ENCODE data around the gene RAD51B.

RAD51B gene

GRCh38 chr14:68632054-68632895 lies 812.7 kb downstream of the RAD51B start:
- no peak for DNase-seq

GRCh38 chr14:68633131-68633991 lies 813.8 kb downstream of the RAD51B start:
- no peak for DNase-seq

- DNase-seq, result no peak
These were observed 814.8 kb downstream of the RAD51B start for GRCh38 chr14:68634332-68634731.

GRCh38 chr14:68634874-68635595 lies 815.5 kb downstream of the RAD51B start:
- no peak for DNase-seq

- no peak for DNase-seq
These were observed 817.0 kb downstream of the RAD51B start for GRCh38 chr14:68636597-68636996.

- DNase-seq, result no peak
These were observed 817.8 kb downstream of the RAD51B start for GRCh38 chr14:68637106-68638021.

GRCh38 chr14:68638141-68638999 lies 818.8 kb downstream of the RAD51B start:
- DNase-seq, result no peak

GRCh38 chr14:68639000-68639757 lies 819.6 kb downstream of the RAD51B start:
- no peak for DNase-seq

- DNase-seq, result no peak
These were observed 820.4 kb downstream of the RAD51B start for GRCh38 chr14:68639758-68640574.

- DNase-seq, result no peak
These were observed 824.1 kb downstream of the RAD51B start for GRCh38 chr14:68643673-68644072.

GRCh38 chr14:68644101-68644500 lies 824.5 kb downstream of the RAD51B start:
- no peak for DNase-seq

- no peak for DNase-seq
These were observed 825.8 kb downstream of the RAD51B start for GRCh38 chr14:68645371-68645770.

GRCh38 chr14:68649476-68650189 lies 830.1 kb downstream of the RAD51B start:
- no peak for DNase-seq

GRCh38 chr14:68650404-68650994 lies 830.9 kb downstream of the RAD51B start:
- DNase-seq, result no peak

- no peak for DNase-seq
These were observed 831.5 kb downstream of the RAD51B start for GRCh38 chr14:68651075-68651474.

GRCh38 chr14:68651652-68652432 lies 832.3 kb downstream of the RAD51B start:
- DNase-seq, result no peak

GRCh38 chr14:68652433-68652690 lies 832.8 kb downstream of the RAD51B start:
- no peak for DNase-seq

GRCh38 chr14:68653108-68653507 lies 833.5 kb downstream of the RAD51B start:
- DNase-seq, result no peak
